GM18909 (cell line): ENCODE data around the gene TBKBP1.
A peak's percentile ranks its signal among the peaks of the same experiment; 100 is the strongest.

Experiments used
- ATAC-seq: cut with Tn5 transposase; IDR thresholded peaks from one replicate; pipeline ENCODE4 v1.9.1; 2021; ENCODE audit warnings: mild to moderate bottlenecking; ENCODE audit not compliant: unreplicated experiment, poor library complexity

Gene TBKBP1, protein sequence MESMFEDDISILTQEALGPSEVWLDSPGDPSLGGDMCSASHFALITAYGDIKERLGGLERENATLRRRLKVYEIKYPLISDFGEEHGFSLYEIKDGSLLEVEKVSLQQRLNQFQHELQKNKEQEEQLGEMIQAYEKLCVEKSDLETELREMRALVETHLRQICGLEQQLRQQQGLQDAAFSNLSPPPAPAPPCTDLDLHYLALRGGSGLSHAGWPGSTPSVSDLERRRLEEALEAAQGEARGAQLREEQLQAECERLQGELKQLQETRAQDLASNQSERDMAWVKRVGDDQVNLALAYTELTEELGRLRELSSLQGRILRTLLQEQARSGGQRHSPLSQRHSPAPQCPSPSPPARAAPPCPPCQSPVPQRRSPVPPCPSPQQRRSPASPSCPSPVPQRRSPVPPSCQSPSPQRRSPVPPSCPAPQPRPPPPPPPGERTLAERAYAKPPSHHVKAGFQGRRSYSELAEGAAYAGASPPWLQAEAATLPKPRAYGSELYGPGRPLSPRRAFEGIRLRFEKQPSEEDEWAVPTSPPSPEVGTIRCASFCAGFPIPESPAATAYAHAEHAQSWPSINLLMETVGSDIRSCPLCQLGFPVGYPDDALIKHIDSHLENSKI

GRCh38 chr17:47693731-47694580, at the start of gene TBKBP1:
TSS of gene TBKBP1 (plus strand) at chr17:47694161. CDS start at chr17:47696113, 1,952 bp downstream.
- ATAC-seq, result no peak

DNA sequence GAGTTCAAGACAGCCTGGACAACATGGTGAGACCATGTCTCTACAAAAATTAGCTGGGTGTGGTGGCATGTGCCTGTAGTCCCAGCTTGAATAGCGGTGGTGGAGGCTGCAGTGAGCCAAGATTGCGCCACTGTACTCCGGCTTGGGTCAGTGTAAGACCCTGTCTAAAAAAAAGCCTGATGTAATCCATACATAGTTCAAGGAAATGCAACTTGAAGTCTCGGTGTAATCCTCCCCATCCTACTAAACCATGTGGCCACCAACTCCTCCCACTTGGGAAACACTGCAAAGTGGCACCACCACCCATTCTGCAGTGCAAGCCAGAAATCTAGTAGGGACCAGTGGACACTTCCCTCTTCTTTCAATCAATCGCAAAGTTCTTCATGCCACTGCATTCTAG, 49.6 kb upstream of the TBKBP1 start:
- ATAC-seq, result no peak

DNA sequence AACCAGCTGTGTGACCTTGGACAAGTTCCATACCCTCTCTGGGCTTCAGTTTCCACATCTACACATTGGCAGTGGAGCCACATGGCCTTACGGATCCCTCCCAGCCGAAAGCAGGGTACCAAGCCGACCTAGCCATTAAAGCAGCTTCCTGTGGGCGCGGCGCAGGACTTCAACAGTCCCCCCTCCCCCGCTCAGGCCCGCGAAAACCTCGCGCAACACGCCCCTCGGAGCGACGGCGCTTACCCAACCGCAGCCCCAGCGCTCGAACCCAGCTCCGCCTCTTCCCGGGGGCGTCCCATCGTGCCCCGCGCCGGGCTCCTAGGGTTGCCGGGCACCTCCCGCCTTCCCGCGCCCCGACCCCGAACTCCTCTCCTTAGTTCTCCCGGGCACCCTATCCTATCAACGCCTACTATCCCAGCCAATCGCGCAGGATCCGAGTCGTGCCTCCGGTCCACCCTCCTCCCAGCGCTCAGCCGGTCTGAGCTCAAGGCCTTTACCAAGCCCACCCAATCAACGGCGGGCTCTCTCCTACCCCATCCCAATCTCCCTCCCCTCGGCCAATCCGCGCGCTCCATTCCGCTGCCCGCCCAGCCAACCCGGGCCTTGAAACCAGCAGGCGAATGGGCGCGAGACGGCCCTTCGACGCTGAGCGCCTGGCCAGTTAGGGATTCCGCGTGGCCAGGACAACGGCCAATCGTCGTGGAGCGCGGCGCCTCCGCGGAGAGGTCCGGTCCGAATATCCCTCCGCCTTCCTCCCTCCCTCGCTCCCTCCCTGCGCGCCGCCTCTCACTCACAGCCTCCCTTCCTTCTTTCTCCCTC, 44.6 kb upstream of the TBKBP1 start, which contains the start of gene KPNB1:
TSS of gene KPNB1 (plus strand) at position 767 of the 819 bp plus-strand sequence. CDS start 326 bp downstream, outside the sequence.
- ATAC-seq, result peak; percentile 84

DNA sequence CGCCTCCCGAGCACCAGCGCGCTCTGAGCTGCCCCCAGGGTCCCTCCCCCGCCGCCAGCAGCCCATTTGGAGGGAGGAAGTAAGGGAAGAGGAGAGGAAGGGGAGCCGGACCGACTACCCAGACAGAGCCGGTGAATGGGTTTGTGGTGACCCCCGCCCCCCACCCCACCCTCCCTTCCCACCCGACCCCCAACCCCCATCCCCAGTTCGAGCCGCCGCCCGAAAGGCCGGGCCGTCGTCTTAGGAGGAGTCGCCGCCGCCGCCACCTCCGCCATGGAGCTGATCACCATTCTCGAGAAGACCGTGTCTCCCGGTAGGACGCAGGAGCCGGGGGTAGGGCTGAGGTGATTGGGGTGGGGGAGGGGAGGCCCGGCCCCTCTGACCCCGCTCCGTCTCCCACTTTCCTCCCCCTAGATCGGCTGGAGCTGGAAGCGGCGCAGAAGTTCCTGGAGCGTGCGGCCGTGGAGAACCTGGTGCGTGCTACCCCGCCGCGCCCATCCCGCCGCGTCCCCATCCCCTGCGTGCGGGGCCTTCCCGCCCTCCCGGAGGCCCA, 43.9 kb upstream of the TBKBP1 start:
- ATAC-seq, result no peak

DNA sequence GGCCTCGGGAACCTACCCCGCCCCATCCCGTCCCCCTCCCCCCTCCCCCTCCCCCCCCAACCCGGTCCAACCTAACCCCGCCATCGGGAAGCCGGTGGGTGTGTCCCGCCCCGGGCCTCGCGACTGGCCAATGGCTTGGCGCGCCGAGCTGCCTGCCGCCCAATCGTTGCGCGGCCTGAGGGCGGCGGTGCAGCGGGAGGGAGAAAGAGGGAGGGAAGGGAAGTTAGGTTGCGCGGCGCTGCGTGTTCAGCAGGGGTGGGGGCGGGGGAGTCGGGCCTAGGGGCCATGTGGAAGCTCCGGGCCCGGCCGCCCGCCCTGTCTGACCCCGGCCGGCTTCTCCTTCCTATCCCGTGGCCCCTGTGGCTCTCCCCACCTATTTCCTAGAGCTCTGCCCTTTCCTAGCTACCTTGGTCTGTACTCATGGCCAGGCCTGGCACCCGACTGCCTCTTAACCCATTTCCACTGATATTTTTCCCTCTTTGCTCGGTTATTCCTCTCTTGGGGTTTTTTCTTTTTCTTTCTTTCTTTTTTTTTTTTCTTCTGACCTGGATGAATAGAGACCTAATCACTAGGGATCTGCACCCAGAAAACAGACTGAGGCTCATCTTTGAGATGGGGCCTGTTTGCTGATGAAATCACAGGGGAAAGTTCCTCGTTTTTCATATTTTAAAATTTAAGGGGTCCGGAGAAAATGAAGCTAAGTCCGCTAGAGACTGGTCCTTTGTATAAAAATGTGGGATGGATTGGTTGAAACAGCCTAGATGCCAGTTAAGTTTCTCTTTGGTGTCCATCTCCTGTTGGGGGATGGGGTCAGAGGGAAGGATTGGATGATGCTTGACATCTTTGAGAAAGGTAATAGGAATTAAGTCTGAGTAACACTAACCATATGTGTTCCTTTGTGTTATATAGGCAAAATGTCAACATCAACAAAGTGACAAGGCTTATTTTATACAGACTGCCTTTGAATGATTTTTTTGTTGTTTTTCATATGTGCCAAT, 43.1 kb upstream of the TBKBP1 start:
- ATAC-seq, result peak; percentile 63

GRCh38 chr17:47651704-47652103, 42.3 kb upstream of the TBKBP1 start:
- no peak for ATAC-seq

GRCh38 chr17:47652570-47652969, 41.4 kb upstream of the TBKBP1 start:
- no peak for ATAC-seq

- no peak for ATAC-seq
Measured at GRCh38 chr17:47653442-47653841, 40.5 kb upstream of the TBKBP1 start.

- ATAC-seq, result no peak
Measured at GRCh38 chr17:47654991-47655390, 39.0 kb upstream of the TBKBP1 start.

GRCh38 chr17:47660064-47660492, 33.9 kb upstream of the TBKBP1 start:
- peak; percentile 67 for ATAC-seq

- no peak for ATAC-seq
Measured at GRCh38 chr17:47663912-47664623, 29.9 kb upstream of the TBKBP1 start.

DNA sequence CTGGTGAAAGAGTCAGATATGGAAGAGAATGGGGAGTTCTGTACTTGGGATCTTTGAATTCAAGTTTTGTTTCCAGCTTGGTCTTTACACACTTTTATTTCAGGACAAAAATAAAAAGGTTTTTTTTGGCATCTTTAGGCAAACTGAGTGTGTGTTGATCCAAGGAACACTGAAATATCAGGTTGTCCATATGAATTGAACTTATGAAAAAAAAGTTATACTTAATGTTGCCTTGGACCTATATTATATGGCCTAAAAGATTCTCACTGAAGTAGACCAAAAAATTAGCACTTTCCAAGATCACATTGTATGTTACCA, 29.4 kb upstream of the TBKBP1 start:
- ATAC-seq, result no peak

- ATAC-seq, result no peak
Measured at GRCh38 chr17:47665655-47666054, 28.3 kb upstream of the TBKBP1 start.

GRCh38 chr17:47669081-47669480, 24.9 kb upstream of the TBKBP1 start:
- no peak for ATAC-seq

- ATAC-seq, result no peak
Measured at GRCh38 chr17:47670064-47670463, 23.9 kb upstream of the TBKBP1 start.

DNA sequence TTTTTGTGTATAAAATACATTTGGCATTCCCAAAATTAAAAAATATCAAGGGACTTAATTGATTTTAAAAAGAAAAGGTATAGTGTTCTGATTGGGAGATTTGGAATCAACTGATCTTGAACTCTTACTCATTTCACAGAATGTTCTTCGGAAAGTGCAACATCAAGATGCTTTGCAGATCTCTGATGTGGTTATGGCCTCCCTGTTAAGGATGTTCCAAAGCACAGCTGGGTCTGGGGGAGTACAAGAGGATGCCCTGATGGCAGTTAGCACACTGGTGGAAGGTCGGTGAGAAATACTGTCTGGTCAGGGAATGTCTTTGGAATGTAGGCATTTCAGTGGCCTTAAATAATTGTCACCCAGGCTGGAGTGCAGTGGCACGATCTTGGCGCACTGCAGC, 19.5 kb upstream of the TBKBP1 start:
- ATAC-seq, result no peak

GRCh38 chr17:47675380-47676198, 18.4 kb upstream of the TBKBP1 start:
- no peak for ATAC-seq
